CD4-positive, alpha-beta T cell treated with Interleukin-17A for 1 hour (primary cell): Measurements from ENCODE around the gene GULP1.
"Not testable (repeated sequence)": the region's sequence is repeated elsewhere in the genome, so short reads cannot be mapped to it uniquely, and the experiment has no call there.

Experiments
- DNase-seq: peaks from one replicate; pipeline ENCODE4 v3.0.0-alpha.2; 2020

GULP1 gene

GRCh38 chr2:188569431-188570165 is 277.9 kb downstream of the GULP1 start:
- DNase-seq: no peak

GRCh38 chr2:188570370-188570769 is 278.7 kb downstream of the GULP1 start:
- DNase-seq: no peak

- no peak for DNase-seq
These were observed 280.0 kb downstream of the GULP1 start for GRCh38 chr2:188571543-188572303.

- DNase-seq: no peak
These were observed 280.9 kb downstream of the GULP1 start for GRCh38 chr2:188572592-188572991.

- no peak for DNase-seq
These were observed 281.8 kb downstream of the GULP1 start for GRCh38 chr2:188573453-188573852.

GRCh38 chr2:188576006-188576405 is 284.3 kb downstream of the GULP1 start:
- DNase-seq: no peak

- no peak for DNase-seq
These were observed 285.0 kb downstream of the GULP1 start for GRCh38 chr2:188576651-188577050.

GRCh38 chr2:188577231-188577630 is 285.6 kb downstream of the GULP1 start:
- DNase-seq: no peak

- DNase-seq: no peak
These were observed 289.1 kb downstream of the GULP1 start for GRCh38 chr2:188580738-188581137.

- DNase-seq: no peak
These were observed 290.5 kb downstream of the GULP1 start for GRCh38 chr2:188582211-188582610.

- DNase-seq: no peak
These were observed 296.6 kb downstream of the GULP1 start for GRCh38 chr2:188588235-188588634.

- DNase-seq: no peak
These were observed 304.4 kb downstream of the GULP1 start for GRCh38 chr2:188596054-188596453.

GRCh38 chr2:188598551-188598950 is 306.9 kb downstream of the GULP1 start:
- DNase-seq: no peak

- DNase-seq: no peak
These were observed 307.5 kb downstream of the GULP1 start for GRCh38 chr2:188599140-188599539.

- DNase-seq: no peak
These were observed 309.0 kb downstream of the GULP1 start for GRCh38 chr2:188600536-188601210.

- no peak for DNase-seq
These were observed 309.7 kb downstream of the GULP1 start for GRCh38 chr2:188601391-188601790.

GRCh38 chr2:188601927-188602326 is 310.3 kb downstream of the GULP1 start:
- no peak for DNase-seq

GRCh38 chr2:188604579-188604978 is 312.9 kb downstream of the GULP1 start:
- DNase-seq: no peak

GRCh38 chr2:188605609-188606584 is 314.2 kb downstream of the GULP1 start:
- not testable (repeated sequence) for DNase-seq

GRCh38 chr2:188606596-188606995 is 314.9 kb downstream of the GULP1 start:
- not testable (repeated sequence) for DNase-seq

- no peak for DNase-seq
These were observed 315.8 kb downstream of the GULP1 start for GRCh38 chr2:188607501-188607900.

GRCh38 chr2:188609321-188610049 is 317.8 kb downstream of the GULP1 start:
- no peak for DNase-seq
